GM10248 (cell line): ENCODE measurements around the gene PRKCA.
A peak's percentile ranks its signal among the peaks of the same experiment; 100 is the strongest.

ENCODE experiments used
- CTCF ChIA-PET: fragments of 300-600 bp; sonication (Branson Sonifier 250); formaldehyde crosslinking; extraction: SDS; loops from one replicate; lab custom pipeline; 2021; ENCODE audit warnings: antibody characterized with exemption; lab: Yijun Ruan, JAX
- POLR2A ChIA-PET: fragments of 350-650 bp; sonication (Branson Sonifier 250); formaldehyde crosslinking; extraction: SDS; loops from one replicate; lab custom pipeline; 2020; ENCODE audit warnings: antibody characterized with exemption; lab: Yijun Ruan, JAX
- DNase-seq: peaks from one replicate; pipeline ENCODE4 v3.0.0; 2012; ENCODE audit errors: extremely low spot score
- CTCF ChIP-seq: IDR thresholded peaks from 2 replicates; pipeline ENCODE4 v1.5.1; 2012; ENCODE audit warnings: mild to moderate bottlenecking, low read depth; ENCODE audit errors: extremely low read depth, missing control alignments, control extremely low read depth

The PRKCA gene

GRCh38 chr17:66537502-66537901, 235.1 kb downstream of the PRKCA start:
- POLR2A ChIA-PET = no interaction called here
- no peak for DNase-seq
- no peak for TF ChIP-seq CTCF
- CTCF ChIA-PET = interaction anchor here (1.0 to 1.6 kb wide), 7 partner anchors 10 to 192 kb away, joined by 3 to 6 read pairs (median 4); no protein-coding TSS in a partner anchor

GRCh38 chr17:66538776-66539175, 236.4 kb downstream of the PRKCA start:
- no peak for TF ChIP-seq CTCF
- CTCF ChIA-PET = interaction anchor here (1.3 to 1.8 kb wide), 4 partner anchors 9 to 30 kb away, joined by 3 read pairs; no protein-coding TSS in a partner anchor
- POLR2A ChIA-PET = no interaction called here
- no peak for DNase-seq

- POLR2A ChIA-PET = no interaction called here
- CTCF ChIA-PET = interaction anchor here (1.3 to 2.5 kb wide), 3 partner anchors 26 to 59 kb away, joined by 4 to 5 read pairs (median 5); no protein-coding TSS in a partner anchor
- no peak for DNase-seq
- no peak for TF ChIP-seq CTCF
Observed at GRCh38 chr17:66540131-66540781, 237.8 kb downstream of the PRKCA start.

GRCh38 chr17:66541461-66542128, 239.2 kb downstream of the PRKCA start:
- no peak for TF ChIP-seq CTCF
- POLR2A ChIA-PET = no interaction called here
- peak; percentile 50 for DNase-seq
- CTCF ChIA-PET = interaction anchor here (1.0 to 2.5 kb wide), 7 partner anchors 14 to 105 kb away, joined by 3 to 5 read pairs (median 4); no protein-coding TSS in a partner anchor

GRCh38 chr17:66542129-66542966, 239.9 kb downstream of the PRKCA start:
- CTCF ChIA-PET = interaction anchor here (1.1 to 2.5 kb wide), 4 partner anchors 14 to 104 kb away, joined by 3 to 5 read pairs (median 4); no protein-coding TSS in a partner anchor
- POLR2A ChIA-PET = no interaction called here
- DNase-seq = peak; percentile 53
- TF ChIP-seq CTCF = no peak
